Stimulated activated CD8-positive, alpha-beta memory T cell treated with anti-CD3 and anti-CD28 coated beads, Interleukin-15, amount 100 ng/mL, for 1 hour (primary cell): ENCODE results near the gene MTHFR.

Source experiments
- DNase-seq: peaks from one replicate; pipeline ENCODE4 v3.0.0-alpha.2; 2020; ENCODE audit warnings: low read depth

The MTHFR gene

GRCh38 chr1:11780380-11781147 lies 25.2 kb downstream of the MTHFR start:
- no peak for DNase-seq

- DNase-seq = no peak
These were observed 25.9 kb downstream of the MTHFR start for GRCh38 chr1:11779715-11780379.

GRCh38 chr1:11778844-11779623 lies 26.7 kb downstream of the MTHFR start:
- DNase-seq = no peak

- no peak for DNase-seq
These were observed 27.4 kb downstream of the MTHFR start for GRCh38 chr1:11778336-11778735.

- no peak for DNase-seq
These were observed 28.0 kb downstream of the MTHFR start for GRCh38 chr1:11777658-11778322.

- no peak for DNase-seq
These were observed 31.0 kb downstream of the MTHFR start for GRCh38 chr1:11774753-11775152.

GRCh38 chr1:11772458-11772857 lies 33.3 kb downstream of the MTHFR start:
- no peak for DNase-seq

GRCh38 chr1:11771481-11772043 lies 34.2 kb downstream of the MTHFR start:
- DNase-seq = no peak

- DNase-seq = no peak
These were observed 35.8 kb downstream of the MTHFR start for GRCh38 chr1:11770011-11770410.

GRCh38 chr1:11769274-11769673 lies 36.5 kb downstream of the MTHFR start:
- DNase-seq = no peak

- DNase-seq = no peak
These were observed 36.9 kb downstream of the MTHFR start for GRCh38 chr1:11768821-11769220.

- DNase-seq = no peak
These were observed 37.7 kb downstream of the MTHFR start for GRCh38 chr1:11767922-11768704.

GRCh38 chr1:11766429-11766776 lies 39.4 kb downstream of the MTHFR start:
- DNase-seq = no peak

- no peak for DNase-seq
These were observed 39.9 kb downstream of the MTHFR start for GRCh38 chr1:11765661-11766428.

GRCh38 chr1:11764519-11764918 lies 41.2 kb downstream of the MTHFR start:
- DNase-seq = no peak

GRCh38 chr1:11764115-11764514 lies 41.6 kb downstream of the MTHFR start:
- no peak for DNase-seq

- no peak for DNase-seq
These were observed 43.8 kb downstream of the MTHFR start, which contains the start of gene C1orf167 for GRCh38 chr1:11761988-11762406. Gene C1orf167 (plus strand): TSS chr1:11762193. CDS start chr1:11764401, 2,208 bp downstream.

GRCh38 chr1:11761285-11761684 lies 44.5 kb downstream of the MTHFR start:
- DNase-seq = no peak

- no peak for DNase-seq
These were observed 46.0 kb downstream of the MTHFR start for GRCh38 chr1:11759791-11760190.

GRCh38 chr1:11757047-11757446 lies 48.7 kb downstream of the MTHFR start:
- DNase-seq = no peak
